ENCODE measurements around the gene CHAC1. TPM values are rescaled to one million over a fixed set of nuclear protein-coding genes. Genes with fewer than 3 reads are reported as not detected.

The CHAC1 gene
- under 1 TPM; 0.42 to 0.47 TPM for total RNA-seq
- polyA plus RNA-seq (2013, experiment 1 of 2) = 0.05 TPM
- polyA plus RNA-seq (2013, experiment 2 of 2) = 0.42 TPM
- 0.06 to 116 (median 1.2) reads per million in 172 experiments for total RNA-seq

GRCh38 chr15:40952901-40953712 lies at the start of gene CHAC1:
Gene CHAC1, plus strand, starts transcription at chr15:40953471. Its CDS starts 113 bp downstream, at chr15:40953584.
- CTCF ChIA-PET = interaction anchor here (0.5 to 4.5 kb wide), 7 partner anchors 11 to 206 kb away, joined by 3 to 37 read pairs (median 4); partner anchors contain the start of gene VPS18
- peak; percentile 87 to 98 (median 93) for DNase-seq
- Histone ChIP-seq H3K4me3 (ENCODE audit: low read length) (peak within 1 kb of the TSS; percentile 81), H3K27me3 (ENCODE audit: control insufficient read depth in 1 of 2, insufficient read depth in 2 of 2, low read length in 2 of 2) (peaks cover 0 to 4% of the 10 kb centered on the region in 2 experiments), H3K9me3 (ENCODE audit: control insufficient read depth in 1 of 2, insufficient read depth in 1 of 2, low read length in 2 of 2) (no peaks in the 10 kb centered on the region), H3K36me3 (ENCODE audit: insufficient read depth, low read length) (no peaks in the 10 kb centered on the region), H3K27ac (ENCODE audit: low read depth in 1 of 2, low read length in 2 of 2) (no peak within 1 kb of the TSS), H3K4me1 (ENCODE audit: insufficient read depth, low read length) (peaks cover 18% of the 10 kb centered on the region)
- POLR2A ChIA-PET = interaction anchor here (0.8 to 3.6 kb wide), 11 partner anchors 12 to 388 kb away, joined by 3 to 55 read pairs (median 3); partner anchors contain the start of genes CCDC32, CHP1, EXD1 and INO80
- H3K27ac Mint-ChIP-seq = peak within 1 kb of the TSS; percentile 82
- ATAC-seq (ENCODE audit: poor library complexity) = peak; percentile 96
- H3K4me3 Mint-ChIP-seq = peak within 1 kb of the TSS; percentile 96
- no peaks in the 10 kb centered on the region for H3K27me3 Mint-ChIP-seq
- peaks cover 10% of the 10 kb centered on the region for H3K4me1 Mint-ChIP-seq (ENCODE audit: low read depth)
- H3K9me3 Mint-ChIP-seq = no peaks in the 10 kb centered on the region
- H3K36me3 Mint-ChIP-seq (ENCODE audit: low read depth) = peaks cover 9% of the 10 kb centered on the region
- TF ChIP-seq CTCF (IDR thresholded peaks at IDR 0.05) = peak; percentile 20
- intact Hi-C loops (cut with DNase I, micrococcal nuclease) = loop anchor here (1.0 to 10.0 kb wide), 7 partner anchors 11 to 452 kb away; partner anchors contain the start of genes CHP1 (in 1 of the 2), EXD1 (in 1 of the 2), INO80 (in 1 of the 2) and KNL1 (in 1 of the 2)

GRCh38 chr15:40904552-40905201 lies 48.6 kb upstream of the CHAC1 start:
- Mint-ChIP-seq H3K4me1 (ENCODE audit: low read depth) (peaks cover 37% of the 10 kb centered on the region), H3K36me3 (ENCODE audit: low read depth) (peaks cover 38% of the 10 kb centered on the region), H3K27me3 (no peaks in the 10 kb centered on the region), H3K27ac (no peak overlapping the region), H3K4me3 (no peak overlapping the region), H3K9me3 (no peaks in the 10 kb centered on the region)
- H3K9me3 ChIP-seq (ENCODE audit: control insufficient read depth in 1 of 2, insufficient read depth in 1 of 2, low read length in 2 of 2) = no peaks in the 10 kb centered on the region
- POLR2A ChIA-PET = interaction anchor here (0.6 to 2.9 kb wide), 6 partner anchors 10 to 105 kb away, joined by 3 to 12 read pairs (median 4); partner anchors contain the start of genes CHAC1 and VPS18
- intact Hi-C loops (cut with DNase I, micrococcal nuclease) = loop anchor here (1.0 to 10.0 kb wide), 6 partner anchors 36 to 910 kb away; partner anchors contain the start of genes CHAC1 (in 1 of the 2), NUSAP1 (in 1 of the 2) and OIP5 (in 1 of the 2)
- ATAC-seq (ENCODE audit: poor library complexity) (no peak), DNase-seq (peak in 1 of 14 experiments; percentile 25)
- TF ChIP-seq CTCF (IDR thresholded peaks at IDR 0.05) = no peak
- no peaks in the 10 kb centered on the region for H3K27me3 ChIP-seq (ENCODE audit: control insufficient read depth in 1 of 2, insufficient read depth in 2 of 2, low read length in 2 of 2)
- CTCF ChIA-PET = interaction anchor here (0.5 to 5.9 kb wide), 24 partner anchors 9 to 326 kb away, joined by 3 to 62 read pairs (median 6); partner anchors contain the start of genes CHAC1, CHP1, DLL4 and EXD1
- no peak overlapping the region for H3K4me3 ChIP-seq (ENCODE audit: low read length)
- peaks cover 57% of the 10 kb centered on the region for H3K4me1 ChIP-seq (ENCODE audit: insufficient read depth, low read length)
- H3K36me3 ChIP-seq (ENCODE audit: insufficient read depth, low read length) = peaks cover 31% of the 10 kb centered on the region
- H3K27ac ChIP-seq (ENCODE audit: low read depth in 1 of 2, low read length in 2 of 2) = no peak overlapping the region

All from CD4-positive, alpha-beta T cell (primary cell).